Stimulated activated CD4-positive, alpha-beta T cell treated with anti-CD3 and anti-CD28 coated beads, TNF-alpha, amount 100 ng/mL, for 48 hours (primary cell): ENCODE measurements around the gene UXT.

Experiments
- DNase-seq, 3 donors: peaks; one replicate each; pipeline ENCODE4 v3.0.0-alpha.2; 2020; ENCODE audit warnings: low read depth in 3 of 3

Gene UXT

DNA sequence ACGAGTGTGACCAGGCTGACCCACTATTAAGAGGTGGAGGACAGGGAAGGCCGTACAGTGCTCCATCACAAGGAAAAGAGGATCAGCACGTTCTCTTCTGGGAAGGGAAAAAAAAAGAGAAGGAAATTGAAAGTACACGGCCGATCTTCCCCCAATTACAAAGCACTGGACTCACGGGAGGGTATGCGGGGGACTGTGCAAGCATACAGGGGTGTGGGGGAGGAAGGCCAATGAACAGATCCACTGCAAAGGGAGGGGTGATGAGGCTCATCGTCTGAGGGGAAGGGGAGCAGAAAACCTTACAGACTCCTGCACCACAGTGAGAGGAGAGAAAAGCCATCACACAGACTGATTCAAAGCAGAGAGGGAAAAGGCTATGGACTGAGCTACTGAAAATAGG is 9.7 kb downstream of the UXT start:
- no peak for DNase-seq

DNA sequence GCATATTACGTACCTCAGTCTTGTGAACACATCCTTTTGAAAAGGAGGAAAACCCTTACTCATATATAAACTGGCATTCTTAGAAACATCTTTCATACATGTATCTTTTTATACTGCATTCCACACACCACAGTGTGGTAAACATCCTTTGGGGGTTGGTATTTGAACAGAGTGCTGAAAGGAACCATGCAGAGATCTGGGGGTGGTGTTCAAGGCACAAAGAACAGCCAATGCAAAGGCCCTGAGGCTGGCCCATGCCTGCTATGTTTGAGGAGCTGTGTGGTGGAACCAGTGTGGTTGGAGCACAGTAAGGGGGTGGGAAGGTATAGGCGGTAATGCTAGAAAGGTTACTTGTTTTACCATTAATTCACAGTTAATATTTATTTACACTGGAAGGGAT is 10.6 kb downstream of the UXT start:
- no peak for DNase-seq

DNA sequence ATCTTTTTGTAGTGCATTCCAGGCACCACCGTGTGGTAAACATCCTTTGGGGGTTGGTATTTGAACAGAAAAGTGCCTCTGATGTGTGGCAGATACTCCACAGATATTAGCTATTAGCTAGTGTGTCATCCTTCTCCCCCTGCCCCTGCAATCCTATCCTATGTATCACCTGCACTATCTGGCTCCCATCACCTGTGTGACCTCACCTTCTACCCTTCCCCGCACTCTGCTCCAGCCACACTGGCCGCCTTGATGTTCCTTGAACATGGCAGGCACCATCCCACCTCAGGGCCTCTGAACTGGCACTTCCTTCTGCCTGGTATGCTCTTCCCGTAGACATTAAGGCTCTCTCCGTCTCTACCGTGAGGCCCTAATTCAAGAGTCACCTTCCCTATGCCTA is 12.3 kb downstream of the UXT start:
- DNase-seq = no peak

DNA sequence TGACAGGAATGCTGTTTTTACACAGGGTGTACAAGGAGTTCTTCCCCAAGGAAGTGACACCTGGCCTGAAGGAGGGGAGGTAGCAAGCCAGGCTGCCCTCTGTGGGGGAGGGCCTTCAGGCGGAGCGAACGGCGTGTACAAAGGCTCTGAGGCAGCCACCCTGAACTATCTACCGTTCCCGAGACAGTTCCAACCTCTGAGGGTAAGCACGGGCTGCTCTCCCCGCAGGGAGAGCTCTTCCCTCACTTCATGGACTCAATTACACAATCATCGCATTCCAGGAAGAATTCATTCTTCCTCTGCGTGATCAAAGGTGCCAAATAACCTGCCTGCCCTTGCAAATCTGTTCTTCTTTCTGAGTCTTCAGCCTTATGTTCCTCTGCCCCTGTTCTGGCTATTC is 13.4 kb downstream of the UXT start:
- no peak for DNase-seq

DNA sequence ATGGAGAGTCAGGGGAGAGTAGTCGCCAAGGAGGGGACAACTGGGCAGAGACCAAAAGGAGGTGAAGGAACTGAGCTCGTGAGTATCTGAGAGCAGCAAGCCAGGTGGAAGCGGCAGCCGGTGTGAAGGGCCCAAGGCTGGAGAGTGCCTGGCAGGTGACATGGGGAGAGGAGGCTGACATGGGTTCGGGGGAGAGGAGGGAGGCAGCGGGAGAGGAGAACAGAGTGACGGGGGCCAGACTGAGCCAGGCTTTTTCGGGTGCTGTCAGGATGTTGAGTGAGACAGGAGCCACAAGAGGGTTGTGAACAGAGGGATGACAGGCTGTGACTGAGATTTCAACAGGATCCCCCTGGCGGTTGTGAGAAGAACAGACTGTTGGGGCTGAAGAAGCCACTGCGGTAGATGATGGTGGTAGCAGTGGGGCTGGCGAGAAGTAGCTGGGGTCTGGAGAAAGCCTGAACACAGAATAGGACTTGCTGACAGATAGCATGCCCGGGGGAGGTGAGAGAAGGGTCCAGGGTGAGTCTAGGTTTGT is 14.4 kb downstream of the UXT start:
- DNase-seq = no peak

DNA sequence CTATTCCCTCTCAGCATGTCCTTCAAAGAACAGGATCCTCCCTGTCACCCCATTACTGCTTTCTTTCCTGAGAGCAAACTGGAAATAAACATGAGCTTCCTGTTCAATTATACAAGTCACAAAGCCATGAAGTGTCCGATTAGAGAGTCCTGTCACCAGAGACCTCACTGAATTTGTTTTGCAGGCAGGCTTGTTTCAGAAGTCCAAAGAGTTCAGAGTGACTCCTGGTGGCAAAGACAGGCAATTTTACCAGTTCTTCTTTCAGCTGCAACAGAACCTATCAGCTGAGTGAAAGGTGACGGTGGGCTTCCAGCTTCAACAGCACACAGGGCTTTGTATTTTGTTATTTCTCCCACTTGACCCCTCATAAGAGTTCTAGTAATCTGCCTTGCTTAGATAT is 15.1 kb downstream of the UXT start:
- DNase-seq = no peak

DNA sequence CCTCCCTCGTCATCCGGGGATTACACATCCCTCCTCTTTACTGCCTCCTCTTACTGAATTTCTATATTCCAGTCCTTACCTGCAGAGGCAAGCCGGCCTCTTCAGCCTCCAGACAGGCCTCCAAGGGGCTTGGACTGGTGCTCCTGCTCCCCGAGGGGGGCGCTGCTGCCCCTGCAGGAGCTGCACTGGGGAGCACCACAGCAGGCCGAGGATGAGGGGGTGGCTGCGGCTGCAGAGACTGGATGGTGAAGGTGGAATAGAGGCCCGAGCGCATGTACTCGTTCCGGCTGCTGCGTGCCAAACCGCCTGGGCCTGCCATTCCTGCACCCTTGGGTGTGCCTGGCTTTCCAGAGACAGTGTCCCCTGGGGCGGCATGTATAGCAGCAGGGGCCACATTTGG is 20.2 kb downstream of the UXT start:
- no peak for DNase-seq

DNA sequence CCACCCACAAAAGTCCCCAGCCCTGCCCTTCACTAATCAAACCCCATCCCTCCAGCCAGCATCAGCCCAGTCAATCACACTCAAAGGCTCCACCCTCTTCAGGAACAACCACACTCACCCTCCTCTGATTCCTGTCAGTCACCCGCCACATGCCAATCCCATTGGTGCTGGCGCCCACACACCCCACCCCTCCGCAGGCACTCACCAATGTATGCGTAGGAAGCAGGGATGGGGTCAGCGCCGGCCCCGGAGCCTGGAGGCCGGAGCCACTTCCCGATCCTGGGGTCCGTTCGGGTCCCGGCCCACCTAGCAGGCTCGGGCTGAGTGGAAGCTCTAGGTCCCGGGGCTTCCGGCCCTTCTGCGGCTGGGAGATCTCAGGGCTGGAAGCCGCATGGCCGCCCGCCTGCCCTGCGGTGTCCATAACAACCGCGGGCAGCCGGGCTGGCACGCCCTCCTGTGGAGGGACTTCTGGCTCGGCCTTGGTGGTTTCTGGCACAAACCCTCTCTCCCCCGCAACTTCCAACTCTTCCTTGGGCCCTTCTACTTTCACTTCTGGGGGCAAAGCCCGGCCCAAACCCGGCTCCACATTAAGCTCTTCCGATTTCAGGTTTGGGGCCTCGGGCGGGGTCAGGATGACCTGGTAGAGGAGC is 21.3 kb downstream of the UXT start:
- no peak for DNase-seq

DNA sequence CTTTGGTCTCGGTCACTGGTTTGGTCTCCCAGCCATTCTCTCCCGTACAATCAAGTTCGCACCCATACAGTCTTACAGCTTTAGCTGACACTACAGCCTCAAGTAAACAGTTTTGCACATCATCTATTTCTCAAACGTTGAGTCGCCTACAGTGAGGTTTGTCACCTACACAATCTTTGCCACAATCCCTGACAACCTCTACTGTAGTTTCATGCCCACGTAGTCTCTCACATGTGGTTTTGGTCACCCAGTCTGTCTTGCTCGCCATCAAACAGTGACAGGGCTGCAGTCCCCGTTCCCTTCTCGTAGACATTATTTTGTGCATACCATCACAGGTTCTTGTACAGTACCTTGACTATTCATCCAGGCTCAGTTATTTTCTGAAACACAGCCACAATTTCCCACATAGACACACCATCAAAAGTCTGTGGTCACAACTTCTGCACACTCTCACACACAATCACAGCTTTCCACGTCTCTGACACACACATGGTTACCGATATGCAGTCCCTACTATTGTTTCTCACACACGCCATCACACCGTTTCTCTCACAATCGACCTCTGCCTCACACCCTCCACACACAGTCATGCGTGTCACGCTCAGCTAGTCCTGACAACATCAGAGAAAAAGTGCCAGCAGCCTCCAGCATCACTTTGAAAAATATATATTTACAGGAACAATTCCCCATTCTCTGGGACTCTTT is 24.0 kb downstream of the UXT start:
- no peak for DNase-seq

DNA sequence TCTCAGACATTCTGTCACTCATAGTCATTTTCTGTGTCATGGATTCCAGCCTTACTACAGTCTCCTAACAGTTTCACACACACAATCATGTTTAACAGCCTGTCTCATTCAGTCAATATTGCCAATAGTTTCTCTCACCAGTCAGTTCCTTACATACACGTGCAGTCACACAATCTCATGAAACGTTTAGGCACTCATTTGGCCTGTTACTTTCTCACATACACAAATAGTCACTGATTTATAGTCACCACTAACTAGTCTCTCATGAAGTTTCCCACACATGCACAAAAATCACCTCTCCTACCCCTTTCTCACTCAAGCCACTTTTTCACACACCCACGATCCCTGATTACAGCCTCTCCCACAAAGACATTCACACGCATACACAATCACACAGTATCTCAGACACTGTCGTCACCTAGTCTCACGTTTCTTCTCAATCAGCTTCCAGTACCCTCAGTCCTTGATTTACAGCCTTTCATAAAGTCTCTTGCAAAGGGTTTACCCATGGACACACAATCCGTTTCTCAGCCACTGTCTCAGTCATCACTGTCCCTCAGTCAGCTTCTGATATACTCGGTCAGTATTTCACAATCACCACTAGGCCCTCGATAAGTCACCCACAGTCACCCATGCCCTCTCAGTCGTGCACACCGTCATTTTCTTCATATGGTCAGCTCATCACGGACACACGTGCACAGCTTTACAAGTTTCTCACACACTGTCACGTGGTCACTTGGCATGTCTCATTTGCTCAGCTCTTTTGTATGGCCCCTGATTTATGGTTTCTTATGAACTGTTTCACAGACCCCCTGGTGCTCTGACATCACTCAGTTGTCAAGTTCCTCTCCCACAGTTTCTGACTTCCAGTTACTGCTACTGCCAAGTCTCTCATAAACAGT is 25.0 kb downstream of the UXT start:
- no peak for DNase-seq

DNA sequence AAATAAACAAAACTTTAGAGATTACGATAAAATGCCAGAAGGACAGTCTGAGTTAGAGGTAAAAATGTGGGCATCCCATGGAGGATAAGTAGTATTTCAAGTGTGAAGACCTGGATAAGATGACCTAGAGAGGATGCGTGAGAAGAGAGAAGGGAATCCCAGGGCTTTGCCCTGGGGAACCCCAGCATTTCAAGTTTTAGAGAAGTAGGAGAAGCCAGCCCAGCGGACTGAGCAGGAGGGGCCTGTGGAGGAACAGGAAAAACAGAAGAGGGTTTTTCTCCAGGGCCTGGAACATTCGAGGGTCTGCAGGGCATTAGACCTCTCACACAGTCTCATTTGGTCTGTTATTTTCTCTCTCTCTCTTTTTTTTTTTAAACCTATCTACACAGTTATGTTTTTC is 26.3 kb downstream of the UXT start:
- no peak for DNase-seq

DNA sequence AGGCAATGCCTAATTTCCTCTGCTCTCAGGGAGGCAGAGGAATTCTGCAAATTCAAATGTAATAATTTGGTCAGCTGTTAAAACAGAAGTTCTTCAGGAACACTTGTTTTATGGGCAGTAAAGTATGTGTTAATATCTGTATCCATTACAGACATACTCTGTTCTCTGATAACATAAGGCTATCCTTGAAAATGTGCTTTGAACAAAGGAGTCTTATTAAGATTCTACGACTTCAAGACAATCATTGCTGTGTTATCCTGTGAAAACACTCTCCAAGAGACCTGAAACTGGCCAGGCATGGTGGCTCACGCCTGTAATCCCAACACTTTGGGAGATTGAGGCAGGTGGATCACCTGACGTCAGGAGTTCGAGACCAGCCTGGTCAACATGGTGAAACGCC is 27.3 kb downstream of the UXT start:
- DNase-seq = no peak

DNA sequence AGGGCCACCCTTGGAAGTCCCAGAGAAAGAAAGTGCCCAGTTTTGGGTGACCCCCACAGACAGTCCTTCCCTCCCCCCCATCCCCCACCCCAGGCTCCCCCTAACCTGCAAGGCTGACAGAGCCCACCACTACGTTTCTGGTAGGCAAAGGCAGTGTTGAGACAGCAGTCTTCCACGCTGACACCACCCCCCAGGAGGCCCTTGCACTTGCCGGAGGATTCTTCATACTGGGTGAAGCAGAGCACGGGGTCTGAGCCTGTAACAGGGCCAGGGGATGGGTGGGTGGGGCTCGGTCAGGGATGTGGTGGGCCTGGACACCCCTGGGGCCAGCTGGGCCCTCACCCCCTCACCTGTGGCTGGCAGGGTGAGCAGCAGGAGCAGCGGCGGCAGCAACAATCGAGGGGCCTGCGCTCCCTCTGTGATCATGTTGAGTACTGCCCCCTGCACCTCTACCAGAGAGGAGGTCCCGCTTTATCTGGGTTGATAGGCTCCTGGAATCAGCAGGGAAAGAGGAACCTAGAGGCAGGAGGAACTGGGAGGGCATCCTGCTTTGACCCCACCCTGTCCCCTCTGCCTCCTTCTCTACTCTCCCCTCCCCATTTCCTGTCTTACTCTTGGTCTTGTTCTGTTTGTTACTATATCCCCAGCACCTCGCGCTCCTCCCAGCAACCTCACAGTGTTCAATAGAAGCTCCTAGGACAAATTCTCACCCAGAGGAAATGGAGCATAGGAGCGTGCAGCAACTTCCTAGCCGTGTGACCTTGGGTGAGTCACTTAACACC is 29.4 kb downstream of the UXT start, which contains the start of gene CFP:
CFP (minus strand) TSS at position 512 of the 782 bp plus-strand sequence; CDS start at position 426, 86 bp downstream.
- DNase-seq = no peak

DNA sequence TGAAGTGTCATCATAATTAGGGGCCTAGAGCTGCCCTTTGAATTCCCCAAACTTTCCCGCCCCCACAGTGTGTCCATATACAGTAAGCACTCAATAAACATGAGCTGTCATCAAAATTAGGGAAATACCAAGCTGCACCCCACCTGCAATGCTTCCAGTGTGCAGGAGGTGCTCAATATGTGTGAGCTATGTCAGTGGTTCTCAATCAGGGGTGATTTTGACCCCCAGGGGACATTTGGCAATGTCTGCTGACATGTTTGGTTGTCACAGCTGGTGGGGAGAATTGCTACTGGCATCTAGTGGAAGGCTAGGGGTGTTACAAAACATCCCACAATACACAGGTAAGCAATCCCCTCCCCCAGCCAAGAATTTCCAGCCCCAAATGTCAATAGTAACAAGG is 30.0 kb downstream of the UXT start:
- no peak for DNase-seq

DNA sequence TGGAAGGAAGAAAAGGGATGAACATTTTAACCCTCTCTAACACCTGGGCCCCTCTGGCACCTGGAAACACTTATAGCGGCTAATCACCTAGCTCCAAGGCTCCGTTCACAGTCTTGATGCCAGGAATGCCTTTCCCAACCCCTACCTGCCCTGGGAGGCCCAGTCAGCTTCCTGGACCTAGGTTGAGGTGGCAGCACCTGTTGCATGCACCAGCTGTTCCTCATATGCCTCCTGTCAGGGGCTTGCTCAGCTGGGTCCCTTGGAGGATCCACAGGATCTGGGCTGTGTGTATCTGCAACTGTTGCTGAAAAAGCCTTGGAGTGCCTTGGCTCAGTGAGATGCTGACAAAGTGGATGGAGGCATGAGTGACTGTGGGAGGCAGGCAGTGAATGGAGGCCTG is 33.6 kb downstream of the UXT start:
- DNase-seq = no peak

DNA sequence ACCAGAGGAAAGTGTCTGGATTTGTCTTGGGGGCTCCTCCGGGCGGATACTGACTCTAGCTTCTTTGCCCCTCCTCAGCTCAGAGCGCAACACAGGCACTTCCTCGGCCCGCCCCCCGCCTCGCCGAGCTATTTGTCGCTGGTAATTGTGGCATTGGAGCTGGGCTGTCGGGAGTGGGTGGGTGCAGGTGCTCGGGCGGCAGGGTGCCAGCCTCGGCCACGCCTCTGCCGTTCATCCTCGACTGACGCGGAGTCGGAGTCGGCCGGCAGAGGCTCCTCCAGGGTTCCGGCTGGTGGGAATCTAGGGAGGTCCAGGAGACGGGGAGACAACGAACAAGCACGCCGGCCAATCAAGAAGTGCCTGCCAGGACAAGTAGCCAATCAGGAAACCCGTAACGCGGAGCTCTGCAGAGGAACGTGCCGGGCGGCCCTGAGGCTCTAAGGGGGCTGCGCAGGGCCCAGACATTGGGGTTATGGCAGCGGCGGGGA is 35.4 kb downstream of the UXT start:
- DNase-seq = no peak

DNA sequence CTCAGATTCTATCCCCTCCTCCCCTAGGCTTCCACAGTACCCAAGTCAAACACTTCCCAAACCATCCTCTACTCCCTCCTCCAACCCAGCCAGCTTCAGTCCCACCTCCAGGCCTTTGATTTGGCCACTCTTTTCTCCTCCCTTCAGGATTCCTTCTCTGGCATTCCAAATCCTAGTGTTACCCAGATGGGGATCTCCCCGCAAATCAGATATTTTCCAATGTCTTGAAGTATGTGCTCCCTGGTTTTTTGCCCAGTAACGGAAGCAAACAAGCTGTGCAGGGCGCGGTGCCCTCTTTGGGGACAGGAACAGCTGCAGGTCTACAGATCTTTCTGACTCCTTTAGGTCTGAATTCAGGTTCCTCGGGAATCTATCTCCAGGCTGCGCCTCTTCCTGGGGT is 37.1 kb downstream of the UXT start:
- DNase-seq = no peak

DNA sequence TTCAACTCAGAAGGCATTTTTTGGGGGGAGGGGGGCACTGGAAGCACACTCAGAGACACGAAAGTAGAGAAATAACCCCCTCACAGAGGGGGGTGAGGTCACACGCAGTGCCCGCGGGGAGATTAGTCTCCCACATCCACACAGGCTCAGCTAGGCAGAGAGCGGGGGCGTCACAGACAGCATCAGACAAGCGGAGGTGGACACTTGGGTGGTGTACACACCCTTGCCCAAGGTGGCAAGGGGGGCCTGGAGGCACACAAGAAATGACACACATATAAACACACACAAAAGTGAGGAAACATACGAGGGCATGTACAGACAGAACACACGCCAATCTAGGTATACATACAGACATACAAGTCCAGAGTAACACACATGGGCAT is 38.7 kb downstream of the UXT start:
- no peak for DNase-seq

DNA sequence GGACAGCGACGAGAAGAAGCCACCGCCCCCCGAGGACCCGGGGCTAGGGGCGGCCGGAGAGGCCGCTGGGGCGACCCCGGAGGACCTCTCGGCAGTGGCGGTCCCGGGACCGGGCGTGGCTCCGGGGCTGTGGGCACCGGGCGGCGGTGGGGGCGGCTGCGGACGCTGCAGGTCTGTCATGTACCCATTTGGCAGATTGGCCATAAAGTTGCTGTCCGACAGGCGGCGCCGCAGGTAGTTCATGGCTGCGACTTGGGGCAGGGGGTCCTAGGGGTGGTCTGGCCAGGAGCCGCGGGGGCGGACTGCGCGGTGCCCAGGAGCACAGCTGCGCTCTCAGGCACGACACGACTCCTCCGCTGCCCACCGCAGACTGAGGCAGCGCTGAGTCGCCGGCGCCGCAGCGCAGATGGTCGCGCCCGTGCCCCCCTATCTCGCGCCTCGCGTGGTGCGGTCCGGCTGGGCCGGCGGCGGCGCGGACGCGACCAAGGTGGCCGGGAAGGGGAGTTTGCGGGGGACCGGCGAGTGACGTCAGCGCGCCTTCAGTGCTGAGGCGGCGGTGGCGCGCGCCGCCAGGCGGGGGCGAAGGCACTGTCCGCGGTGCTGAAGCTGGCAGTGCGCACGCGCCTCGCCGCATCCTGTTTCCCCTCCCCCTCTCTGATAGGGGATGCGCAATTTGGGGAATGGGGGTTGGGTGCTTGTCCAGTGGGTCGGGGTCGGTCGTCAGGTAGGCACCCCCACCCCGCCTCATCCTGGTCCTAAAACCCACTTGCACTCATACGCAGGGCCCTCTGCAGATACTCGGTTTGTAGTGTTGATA is 39.3 kb downstream of the UXT start, which contains the start of gene SYN1:
SYN1 (minus strand) TSS at position 372 of the 817 bp plus-strand sequence; CDS start at position 243, 129 bp downstream.
- peak; percentile 60 to 68 (median 66) for DNase-seq

DNA sequence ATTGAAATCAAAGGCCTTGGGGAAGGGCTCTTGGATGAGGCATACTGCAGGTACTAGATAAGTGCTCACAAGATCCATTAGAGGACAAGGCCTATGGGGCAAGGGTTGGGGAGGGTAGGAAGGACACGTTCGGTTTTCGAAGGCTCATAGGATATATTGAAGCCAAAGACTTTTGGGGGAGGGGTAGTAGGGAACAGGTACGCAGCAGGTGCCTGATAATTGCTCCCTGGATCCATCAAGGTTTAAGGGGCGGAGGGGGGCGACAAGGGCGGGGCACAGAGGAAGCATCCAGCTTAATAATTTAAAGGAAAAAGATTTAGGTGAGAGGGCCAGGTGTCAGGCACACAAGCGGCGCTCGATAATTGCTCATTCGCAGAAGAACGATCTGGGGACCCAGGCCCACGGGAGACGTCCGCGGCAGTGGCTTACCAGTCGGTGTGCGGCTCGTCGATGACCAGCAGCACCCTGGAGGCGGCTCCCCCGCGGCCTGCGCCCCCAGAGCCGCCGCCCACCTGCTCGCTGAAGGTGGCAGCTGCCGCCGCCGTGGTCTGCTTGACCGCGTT is 40.0 kb downstream of the UXT start:
- no peak for DNase-seq
